NK-92 treated with Interleukin-12 subunit alpha and Interleukin-12 subunit beta, amount 100 ng/mL, for 24 hours (cell line): ENCODE measurements around the gene NNMT.

Source experiments
- DNase-seq: peaks from one replicate; lab custom pipeline; 2025; lab: John Stamatoyannopoulos, UW

The NNMT gene

DNA sequence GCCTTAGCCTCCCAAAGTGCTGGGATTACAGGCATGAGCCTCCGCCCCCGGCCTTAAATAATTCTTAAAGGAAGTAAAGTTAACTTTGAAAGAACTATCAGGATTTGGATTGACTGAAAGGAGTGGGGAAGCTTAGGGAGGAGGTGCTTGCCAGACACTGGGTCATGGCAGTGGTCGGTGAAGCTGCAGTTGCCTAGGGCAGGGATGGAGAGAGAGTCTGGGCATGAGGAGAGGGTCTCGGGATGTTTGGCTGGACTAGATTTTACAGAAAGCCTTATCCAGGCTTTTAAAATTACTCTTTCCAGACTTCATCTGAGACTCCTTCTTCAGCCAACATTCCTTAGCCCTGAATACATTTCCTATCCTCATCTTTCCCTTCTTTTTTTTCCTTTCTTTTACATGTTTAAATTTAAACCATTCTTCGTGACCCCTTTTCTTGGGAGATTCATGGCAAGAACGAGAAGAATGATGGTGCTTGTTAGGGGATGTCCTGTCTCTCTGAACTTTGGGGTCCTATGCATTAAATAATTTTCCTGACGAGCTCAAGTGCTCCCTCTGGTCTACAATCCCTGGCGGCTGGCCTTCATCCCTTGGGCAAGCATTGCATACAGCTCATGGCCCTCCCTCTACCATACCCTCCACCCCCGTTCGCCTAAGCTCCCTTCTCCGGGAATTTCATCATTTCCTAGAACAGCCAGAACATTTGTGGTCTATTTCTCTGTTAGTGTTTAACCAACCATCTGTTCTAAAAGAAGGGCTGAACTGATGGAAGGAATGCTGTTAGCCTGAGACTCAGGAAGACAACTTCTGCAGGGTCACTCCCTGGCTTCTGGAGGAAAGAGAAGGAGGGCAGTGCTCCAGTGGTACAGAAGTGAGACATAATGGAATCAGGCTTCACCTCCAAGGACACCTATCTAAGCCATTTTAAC, at the start of gene NNMT:
TSS of gene NNMT (plus strand) at position 724 of the 929 bp plus-strand sequence. CDS start at position 882, 158 bp downstream.
- DNase-seq, result no peak

DNA sequence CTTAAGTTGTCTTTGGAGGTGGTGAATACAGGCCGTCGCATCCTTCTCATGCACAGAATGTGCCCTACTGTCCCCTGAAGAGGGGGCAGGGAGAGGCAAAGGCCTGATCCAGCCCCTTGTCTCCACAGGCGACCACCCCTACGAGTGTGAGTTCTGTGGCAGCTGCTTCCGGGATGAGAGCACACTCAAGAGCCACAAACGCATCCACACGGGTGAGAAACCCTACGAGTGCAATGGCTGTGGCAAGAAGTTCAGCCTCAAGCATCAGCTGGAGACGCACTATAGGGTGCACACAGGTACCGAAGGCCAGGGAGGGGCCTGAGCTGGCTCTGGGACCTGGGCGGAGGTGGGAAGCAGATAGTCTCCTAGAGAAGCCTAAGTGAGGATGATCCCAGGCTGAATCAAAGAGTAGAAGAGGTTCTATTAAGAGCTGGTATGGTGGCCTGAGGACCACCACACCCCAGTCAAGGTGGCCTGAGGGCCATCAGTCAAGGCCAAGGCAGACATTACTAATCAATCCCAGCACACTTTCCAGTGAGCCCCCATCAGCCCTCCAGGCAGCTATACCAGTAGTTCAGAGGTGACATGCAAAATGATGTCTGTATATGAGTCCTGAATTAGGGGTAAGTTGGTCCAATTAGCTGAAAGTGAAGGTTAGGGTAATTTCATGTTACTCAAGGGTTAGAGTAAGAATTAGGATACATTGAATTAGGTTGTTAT, 49.0 kb upstream of the NNMT start:
- DNase-seq, result no peak

GRCh38 chr11:114250180-114250579, 46.0 kb upstream of the NNMT start:
- DNase-seq, result no peak

- no peak for DNase-seq
Measured at GRCh38 chr11:114250993-114251814, 45.0 kb upstream of the NNMT start.

GRCh38 chr11:114251815-114252337, 44.3 kb upstream of the NNMT start:
- DNase-seq, result no peak

DNA sequence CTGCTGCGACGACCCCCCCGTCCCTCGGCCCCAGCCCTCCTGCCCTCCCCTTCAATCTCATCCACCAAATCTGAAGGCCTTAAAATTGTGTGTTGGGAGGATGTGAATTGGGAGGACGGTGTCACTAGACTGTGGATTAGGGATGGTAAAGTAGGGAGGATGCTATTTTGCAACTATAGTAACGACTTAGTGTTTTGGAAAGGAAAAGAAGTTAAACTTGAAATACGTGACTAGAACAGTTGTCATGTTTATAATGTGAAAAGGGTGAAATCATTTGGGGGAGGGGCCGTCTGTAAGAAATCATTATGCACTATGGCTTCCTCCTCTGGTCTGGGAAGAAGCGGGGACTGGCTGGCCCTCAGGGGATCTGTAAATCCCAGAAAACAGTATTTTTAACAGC, 43.4 kb upstream of the NNMT start:
- DNase-seq, result no peak

GRCh38 chr11:114253771-114254170, 42.4 kb upstream of the NNMT start:
- DNase-seq, result no peak

DNA sequence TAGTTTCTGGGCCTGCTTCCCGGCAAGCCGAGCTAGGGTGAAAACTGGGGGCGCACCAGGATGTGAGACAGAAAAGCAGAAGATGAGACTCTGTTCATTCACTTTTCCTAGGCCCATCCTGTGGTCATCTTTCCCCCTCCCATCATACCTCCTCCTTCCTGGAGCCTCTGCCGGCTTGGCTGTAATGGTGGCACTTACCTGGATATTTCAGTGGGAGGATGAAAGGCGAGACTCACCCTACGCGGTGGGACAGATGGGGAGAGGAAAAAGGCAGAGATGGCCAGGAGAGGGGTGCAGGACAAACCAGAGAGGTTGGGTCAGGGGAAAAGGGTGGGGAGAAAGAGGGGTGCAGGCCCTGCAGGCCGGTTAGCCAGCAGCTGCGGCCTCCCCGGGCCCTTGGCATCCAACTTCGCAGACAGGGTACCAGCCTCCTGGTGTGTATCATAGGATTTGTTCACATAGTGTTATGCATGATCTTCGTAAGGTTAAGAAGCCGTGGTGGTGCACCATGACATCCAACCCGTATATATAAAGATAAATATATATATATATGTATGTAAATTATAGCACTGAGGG, 41.5 kb upstream of the NNMT start:
- no peak for DNase-seq

GRCh38 chr11:114255289-114255688, 40.9 kb upstream of the NNMT start:
- no peak for DNase-seq

DNA sequence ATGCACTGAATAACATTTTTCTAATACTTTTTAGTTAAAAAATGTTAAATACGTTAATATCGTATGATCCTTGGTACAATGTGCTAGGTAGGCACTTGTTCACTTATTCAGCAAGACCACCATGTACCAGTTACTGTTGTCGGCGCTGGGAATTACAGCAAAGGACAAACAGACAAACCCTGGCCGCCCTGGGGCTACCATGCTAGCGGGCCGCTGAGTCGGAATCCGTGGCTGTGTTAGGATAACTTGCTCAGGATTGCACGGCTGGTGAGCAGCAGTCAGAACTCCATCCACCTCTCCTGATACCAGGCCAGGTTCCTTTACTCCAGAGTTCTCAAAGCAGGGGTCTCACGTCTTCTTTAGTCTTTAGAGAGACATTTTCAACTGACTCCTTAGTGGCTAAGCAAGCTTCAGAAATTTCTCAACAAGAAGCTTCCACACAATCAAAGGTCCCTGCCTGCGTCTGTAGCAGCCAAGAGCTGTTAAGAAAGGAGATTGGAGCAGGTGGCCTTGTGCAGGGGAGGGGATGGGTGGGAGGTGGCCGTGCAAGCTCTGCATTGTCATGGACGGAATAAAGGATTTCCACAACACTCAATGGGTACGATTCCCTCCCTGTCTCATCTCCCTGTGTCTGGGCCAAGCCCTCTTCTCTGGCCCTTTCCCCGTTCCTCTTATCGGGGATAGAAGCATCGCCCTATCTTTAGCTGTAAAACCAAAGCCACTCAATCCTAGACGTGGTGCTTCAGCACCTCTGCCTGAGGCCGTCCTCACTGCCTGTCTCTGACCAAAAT, 39.8 kb upstream of the NNMT start:
- no peak for DNase-seq

DNA sequence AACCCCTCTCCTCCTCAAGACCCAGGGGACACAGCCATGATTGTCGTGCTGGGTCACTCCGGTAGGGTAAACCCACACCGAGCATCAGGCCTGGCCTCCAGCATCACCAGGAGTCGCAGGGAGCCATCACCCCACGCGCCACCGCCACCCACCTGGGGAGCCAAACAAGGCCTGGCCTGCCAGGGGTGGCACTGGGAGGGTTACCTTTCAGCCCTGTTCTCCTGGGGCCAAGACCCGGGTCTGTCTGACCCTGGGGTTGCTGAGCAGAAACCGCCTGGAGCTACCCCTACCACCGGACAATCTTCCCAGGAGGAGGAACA, 39.3 kb upstream of the NNMT start:
- DNase-seq, result no peak

DNA sequence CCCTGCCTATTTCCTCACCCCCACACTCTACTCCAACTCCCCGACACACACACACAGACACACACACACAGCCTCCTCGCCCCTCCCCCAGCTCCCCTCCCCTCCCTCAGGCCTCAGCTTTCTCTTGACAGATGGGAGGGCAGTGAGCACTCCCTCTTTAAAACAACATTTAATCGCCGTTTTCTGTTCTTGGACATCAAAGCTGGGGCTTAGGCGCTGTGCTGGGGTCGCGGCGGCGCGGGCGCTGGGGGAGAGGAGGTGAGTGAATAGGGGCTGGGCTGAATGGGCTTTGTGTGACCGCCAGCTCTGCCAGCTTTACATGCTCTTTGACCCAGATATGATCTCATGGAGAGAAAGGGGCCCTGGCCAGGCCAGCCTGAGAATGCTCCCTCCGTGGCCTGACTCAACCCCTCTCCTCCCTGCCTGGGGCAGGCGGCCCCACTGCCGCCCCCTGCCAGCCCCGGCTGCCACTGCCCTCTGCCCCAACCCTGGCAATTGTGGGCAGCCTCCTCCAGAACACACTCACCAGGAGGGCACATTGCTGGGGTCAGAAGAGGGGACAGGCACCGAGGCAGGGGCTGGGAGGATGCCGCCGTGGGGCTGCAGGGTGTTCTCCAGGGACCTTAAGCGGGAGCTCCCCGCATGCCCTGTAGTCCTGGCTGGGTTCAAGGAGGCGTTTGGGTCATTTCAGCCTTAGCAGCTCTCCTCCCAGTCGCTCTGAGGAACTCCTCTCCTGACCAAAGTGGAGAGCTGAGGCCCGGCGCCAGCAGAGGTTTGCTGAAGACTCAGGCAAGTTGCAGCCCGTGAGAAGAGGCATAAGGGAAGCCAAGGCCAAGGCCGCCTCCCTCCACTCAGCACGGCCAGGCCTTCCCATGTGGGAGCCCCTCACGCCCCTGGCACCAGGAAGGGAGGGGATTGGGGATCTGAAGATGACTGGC, 38.3 kb upstream of the NNMT start:
- DNase-seq, result no peak

- no peak for DNase-seq
Measured at GRCh38 chr11:114258696-114259095, 37.5 kb upstream of the NNMT start.

DNA sequence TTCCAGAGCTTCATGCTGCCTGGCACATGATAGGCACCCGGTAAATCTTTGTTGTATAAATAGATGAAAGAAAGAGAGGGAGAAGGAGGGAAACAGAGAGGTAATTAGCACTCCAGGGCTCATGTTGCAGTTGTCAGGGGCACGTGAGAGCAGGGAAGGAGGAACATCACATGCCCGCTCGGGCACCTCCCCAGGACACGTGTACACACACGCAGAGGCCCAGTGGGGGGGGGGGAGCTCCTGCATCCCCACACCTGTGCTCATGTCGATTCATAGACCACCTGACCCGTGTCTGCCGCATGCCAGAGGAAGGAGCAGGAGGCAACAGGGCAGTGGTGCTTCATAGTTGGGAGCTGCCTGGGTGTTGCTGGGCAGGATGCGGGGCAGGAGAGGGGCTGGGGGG, 37.1 kb upstream of the NNMT start:
- no peak for DNase-seq

DNA sequence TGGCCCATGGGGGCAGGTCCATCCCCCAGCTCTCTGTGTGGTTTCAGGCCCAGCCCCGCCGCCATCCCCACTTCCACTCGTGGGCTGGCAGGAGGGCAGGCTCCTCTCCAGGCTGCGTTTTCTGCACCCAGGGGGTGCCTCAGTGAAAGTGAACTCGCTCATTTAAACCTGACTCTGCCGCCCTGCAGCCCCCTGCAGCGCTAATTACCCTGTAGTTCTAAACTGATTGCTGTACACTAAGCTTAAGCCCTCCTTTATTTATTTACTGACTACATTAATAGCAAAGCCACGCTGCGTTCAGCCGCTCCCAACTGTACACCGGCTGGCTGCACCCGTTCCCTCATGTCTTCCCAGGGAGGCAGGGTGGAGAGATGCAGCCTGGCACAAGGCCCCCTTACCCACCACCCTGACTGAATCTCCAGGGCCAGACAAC, 36.6 kb upstream of the NNMT start:
- DNase-seq, result no peak

DNA sequence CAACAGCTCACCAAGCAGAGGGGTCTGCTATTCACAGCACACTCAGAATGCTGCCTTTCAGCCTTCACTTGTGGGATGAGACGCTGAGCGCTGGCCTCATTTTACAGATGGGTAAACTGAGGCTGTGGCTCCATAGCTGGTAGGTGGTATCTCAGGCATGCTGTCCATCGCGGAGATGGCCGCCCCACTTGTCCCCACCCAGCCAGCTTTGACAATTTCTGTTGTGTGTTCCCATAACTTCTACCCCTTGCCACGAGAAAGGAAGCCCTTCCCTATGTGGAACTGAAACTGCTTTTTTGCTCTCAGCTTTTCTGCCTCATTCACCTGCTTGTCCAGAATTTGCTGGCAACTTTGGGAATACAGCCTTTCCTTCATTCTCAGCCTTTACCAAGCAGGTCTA, 36.1 kb upstream of the NNMT start:
- DNase-seq, result no peak

DNA sequence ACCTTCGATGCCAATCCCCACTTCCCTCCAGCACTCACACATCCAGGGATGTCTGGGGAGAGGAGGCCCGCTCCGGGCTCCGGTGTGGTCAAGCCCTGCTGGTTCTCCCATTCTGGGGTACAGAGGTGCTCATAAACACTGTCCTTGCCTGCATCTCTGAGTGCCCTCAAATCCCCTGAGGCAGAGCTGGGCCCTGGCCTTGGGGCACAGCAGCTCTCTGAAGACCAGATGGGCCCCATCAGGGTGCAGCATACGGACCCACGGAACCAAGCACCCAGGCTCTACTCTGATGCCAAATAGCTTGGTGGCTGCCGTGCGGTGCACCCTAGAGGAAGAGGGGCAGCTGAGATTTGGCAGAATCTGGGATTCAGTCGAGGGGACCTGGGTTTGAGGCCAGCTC, 35.7 kb upstream of the NNMT start:
- DNase-seq, result no peak

- no peak for DNase-seq
Measured at GRCh38 chr11:114261791-114262190, 34.4 kb upstream of the NNMT start.

- no peak for DNase-seq
Measured at GRCh38 chr11:114262681-114263512, 33.3 kb upstream of the NNMT start.
